ENCODE results near the gene RAP1GAP.

RAP1GAP gene

DNA sequence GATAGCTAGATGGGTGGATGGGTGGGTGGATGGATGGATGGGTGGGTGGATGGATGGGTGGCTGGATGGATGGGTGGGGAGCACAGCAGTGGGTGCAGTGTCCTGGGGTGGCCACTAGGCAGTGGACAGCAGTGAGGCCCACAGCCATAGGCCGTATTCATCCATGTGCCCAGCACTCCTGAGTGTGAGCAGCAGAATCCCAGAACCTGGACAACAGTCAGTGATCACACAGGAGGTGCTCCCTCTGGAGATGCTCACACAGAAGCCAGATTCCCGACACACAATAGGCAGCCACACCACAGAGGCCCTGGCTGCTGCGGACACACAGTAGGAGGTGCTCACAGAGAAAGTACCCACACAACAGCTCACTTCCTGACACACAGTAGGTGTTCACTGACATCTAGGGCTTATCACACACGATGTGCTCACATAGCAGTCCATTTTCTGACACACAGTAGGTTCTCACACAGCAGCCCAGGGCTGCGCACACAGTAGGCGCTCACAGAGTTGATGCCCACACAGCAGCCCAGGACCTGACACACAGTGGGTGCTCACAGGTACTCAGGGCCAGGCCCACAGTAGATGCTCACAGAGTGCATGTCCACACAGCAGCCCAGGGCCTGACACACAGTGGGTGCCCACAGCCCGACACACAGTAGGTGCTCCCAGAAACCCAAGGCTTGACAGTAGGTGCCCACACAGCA, 64.0 kb downstream of the RAP1GAP start:
- Histone ChIP-seq H3K9me2 (ENCODE audit: low read depth, low read length) (no peaks in the 10 kb centered on the region), H3K79me2 (ENCODE audit: insufficient read depth, low read length) (no peaks in the 10 kb centered on the region), H3K27me3 (ENCODE audit: insufficient read depth, low read length) (peaks cover 1% of the 10 kb centered on the region; the same call in 1 of the 2 replicates), H3K4me3 (ENCODE audit: low read depth, low read length, poor library complexity, severe bottlenecking) (no peak overlapping the region), H2AFZ (ENCODE audit: low read length) (no peak overlapping the region), H4K20me1 (ENCODE audit: insufficient read depth, low read length) (no peaks in the 10 kb centered on the region), H3K9me3 (ENCODE audit: low read length) (no peaks in the 10 kb centered on the region), H3F3A (ENCODE audit: insufficient read depth, low read length) (no peaks in the 10 kb centered on the region), H3K4me2 (ENCODE audit: low read length) (no peak overlapping the region), H3K4me1 (ENCODE audit: insufficient read depth, low read length, severe bottlenecking) (no peaks in the 10 kb centered on the region), H3K36me3 (ENCODE audit: insufficient read depth, low read length) (no peaks in the 10 kb centered on the region), H3K27ac (ENCODE audit: low read depth, low read length, poor library complexity, severe bottlenecking) (no peak overlapping the region), H3K9ac (ENCODE audit: low read length) (no peak overlapping the region)
- no peak for TF ChIP-seq EZH2 (IDR thresholded peaks at IDR 0.05; ENCODE audit: borderline replicate concordance, low read length)
- no peak for TF ChIP-seq CTCF (IDR thresholded peaks at IDR 0.05; ENCODE audit: low read length)

- Histone ChIP-seq H3K9me3 (ENCODE audit: low read length) (no peaks in the 10 kb centered on the region), H3K9ac (ENCODE audit: low read length) (no peak overlapping the region), H3K27ac (ENCODE audit: low read depth, low read length, poor library complexity, severe bottlenecking) (no peak overlapping the region), H3K4me3 (ENCODE audit: low read depth, low read length, poor library complexity, severe bottlenecking) (no peak overlapping the region), H3F3A (ENCODE audit: insufficient read depth, low read length) (no peaks in the 10 kb centered on the region), H3K27me3 (ENCODE audit: insufficient read depth, low read length) (peaks cover 5% of the 10 kb centered on the region; the same call in 1 of the 2 replicates), H2AFZ (ENCODE audit: low read length) (no peak overlapping the region), H3K9me2 (ENCODE audit: low read depth, low read length) (no peaks in the 10 kb centered on the region), H3K4me2 (ENCODE audit: low read length) (no peak overlapping the region), H3K79me2 (ENCODE audit: insufficient read depth, low read length) (no peaks in the 10 kb centered on the region), H3K36me3 (ENCODE audit: insufficient read depth, low read length) (no peaks in the 10 kb centered on the region), H3K4me1 (ENCODE audit: insufficient read depth, low read length, severe bottlenecking) (no peaks in the 10 kb centered on the region), H4K20me1 (ENCODE audit: insufficient read depth, low read length) (no peaks in the 10 kb centered on the region)
- TF ChIP-seq EZH2 (IDR thresholded peaks at IDR 0.05; ENCODE audit: borderline replicate concordance, low read length) (no peak), CTCF (IDR thresholded peaks at IDR 0.05; ENCODE audit: low read length) (no peak)
Measured at GRCh38 chr1:21604208-21604957, 64.8 kb downstream of the RAP1GAP start.

GRCh38 chr1:21603177-21604138, 65.7 kb downstream of the RAP1GAP start:
- Histone ChIP-seq H3K9ac (ENCODE audit: low read length) (no peak overlapping the region), H3K9me2 (ENCODE audit: low read depth, low read length) (no peaks in the 10 kb centered on the region), H3K9me3 (ENCODE audit: low read length) (no peaks in the 10 kb centered on the region), H3K27ac (ENCODE audit: low read depth, low read length, poor library complexity, severe bottlenecking) (no peak overlapping the region), H2AFZ (ENCODE audit: low read length) (no peak overlapping the region), H3K79me2 (ENCODE audit: insufficient read depth, low read length) (no peaks in the 10 kb centered on the region), H3F3A (ENCODE audit: insufficient read depth, low read length) (no peaks in the 10 kb centered on the region), H3K4me2 (ENCODE audit: low read length) (no peak overlapping the region), H3K36me3 (ENCODE audit: insufficient read depth, low read length) (no peaks in the 10 kb centered on the region), H3K4me1 (ENCODE audit: insufficient read depth, low read length, severe bottlenecking) (no peaks in the 10 kb centered on the region), H3K27me3 (ENCODE audit: insufficient read depth, low read length) (peaks cover 5% of the 10 kb centered on the region; the same call in 1 of the 2 replicates), H3K4me3 (ENCODE audit: low read depth, low read length, poor library complexity, severe bottlenecking) (no peak overlapping the region), H4K20me1 (ENCODE audit: insufficient read depth, low read length) (no peaks in the 10 kb centered on the region)
- TF ChIP-seq CTCF (IDR thresholded peaks at IDR 0.05; ENCODE audit: low read length) = no peak
